Prostate gland (tissue), 2 donors: ENCODE measurements around the gene MED12L.

Experiments used
- CTCF ChIP-seq, 4 experiments: fragments of 200-600 bp in 2 of 4; fragments of 450-650 bp in 2 of 4; sonication (generic) in 2 of 4; IDR thresholded peaks; 1 replicate in 3 of 4; 2 replicates in 1 of 4; pipeline ENCODE4 v1.5.1; 2016 to 2019; ENCODE audit warnings: antibody characterized with exemption in 4 of 4, mild to moderate bottlenecking in 2 of 4, moderate library complexity in 2 of 4
- POLR2A ChIP-seq: fragments of 450-650 bp; IDR thresholded peaks from one replicate; pipeline ENCODE4 v1.6.1; 2016; ENCODE audit warnings: antibody characterized with exemption, mild to moderate bottlenecking
- POLR2AphosphoS5 ChIP-seq: sonication (generic); formaldehyde crosslinking; IDR thresholded peaks from one replicate; pipeline ENCODE4 v1.6.1; 2017; ENCODE audit warnings: antibody characterized with exemption

- TF ChIP-seq POLR2AphosphoS5: no peak
- TF ChIP-seq CTCF (IDR thresholded peaks at IDR 0.05): no peak
- no peak for TF ChIP-seq POLR2A
These were observed 345.5 kb downstream of the MED12L start for GRCh38 chr3:151430821-151431484.
